PFSK-1 (cell line): ENCODE data around the gene CFAP73.

Source experiments
- POLR2AphosphoS5 ChIP-seq: IDR thresholded peaks from 2 replicates; pipeline ENCODE4 v1.6.1; 2012; ENCODE audit warnings: low read depth, mild to moderate bottlenecking, control low read depth, low read length, moderate library complexity
- REST ChIP-seq, 2 experiments: IDR thresholded peaks; 2 replicates each; pipeline versions ENCODE4 v1.6.1 to v1.8.0; 2011 to 2012; ENCODE audit warnings: low read depth in 2 of 2, low read length in 2 of 2, control low read depth in 1 of 2, inconsistent platforms in 1 of 2, mild to moderate bottlenecking in 1 of 2, moderate library complexity in 1 of 2; ENCODE audit not compliant: insufficient read depth in 1 of 2
- SIN3A ChIP-seq: IDR thresholded peaks from 2 replicates; pipeline ENCODE4 v1.6.1; 2012; ENCODE audit warnings: mild to moderate bottlenecking, low read length, moderate library complexity, borderline replicate concordance; ENCODE audit not compliant: insufficient read depth
- TAF1 ChIP-seq: IDR thresholded peaks from 2 replicates; pipeline ENCODE4 v1.6.1; 2012; ENCODE audit warnings: low read length, control low read depth, borderline replicate concordance; ENCODE audit not compliant: insufficient read depth

GRCh38 chr12:113196582-113196981 is 47.1 kb downstream of the CFAP73 start:
- TF ChIP-seq SIN3A: no peak
- TF ChIP-seq REST (IDR thresholded peaks at IDR 0.05; ENCODE audit: insufficient read depth in 1 of 2, low read depth in 2 of 2, low read length in 2 of 2): no peak
- no peak for TF ChIP-seq TAF1
- no peak for TF ChIP-seq POLR2AphosphoS5
